Measurements from ENCODE around the gene NEK6.
"Not testable (repeated sequence)": the region's sequence is repeated elsewhere in the genome, so short reads cannot be mapped to it uniquely, and the experiment has no call there.

NEK6 gene

DNA sequence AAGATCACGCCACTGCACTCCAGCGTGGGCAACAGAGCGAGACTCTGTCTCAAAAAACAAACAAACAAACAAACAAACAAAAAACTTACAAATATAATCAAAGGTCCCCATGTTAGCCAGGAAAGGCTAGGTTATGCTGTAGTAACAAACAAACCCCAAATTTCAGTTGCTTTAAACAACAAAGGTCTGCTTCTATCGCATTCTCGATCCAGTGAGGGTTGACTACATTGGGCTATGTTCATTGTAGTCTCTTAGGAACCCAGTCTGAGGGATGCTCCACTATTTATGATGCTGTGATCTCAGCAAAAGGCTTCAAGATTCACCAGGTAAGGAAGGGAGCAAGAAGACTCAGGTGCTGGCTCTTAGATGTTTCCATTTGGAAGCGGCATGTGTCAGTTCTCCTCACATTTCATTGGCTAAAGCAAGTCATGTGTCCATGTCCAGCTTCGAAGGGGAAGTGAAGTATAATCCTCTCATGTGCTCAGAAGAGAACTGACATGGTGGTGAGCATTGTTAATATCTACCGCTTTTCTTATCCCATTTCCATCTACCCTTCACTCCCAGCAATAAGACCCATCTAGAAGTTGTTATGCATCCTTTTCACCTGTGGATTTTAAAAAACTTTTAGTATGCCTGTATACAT is 26.5 kb upstream of the NEK6 start:
- DNase-seq: no peak

DNA sequence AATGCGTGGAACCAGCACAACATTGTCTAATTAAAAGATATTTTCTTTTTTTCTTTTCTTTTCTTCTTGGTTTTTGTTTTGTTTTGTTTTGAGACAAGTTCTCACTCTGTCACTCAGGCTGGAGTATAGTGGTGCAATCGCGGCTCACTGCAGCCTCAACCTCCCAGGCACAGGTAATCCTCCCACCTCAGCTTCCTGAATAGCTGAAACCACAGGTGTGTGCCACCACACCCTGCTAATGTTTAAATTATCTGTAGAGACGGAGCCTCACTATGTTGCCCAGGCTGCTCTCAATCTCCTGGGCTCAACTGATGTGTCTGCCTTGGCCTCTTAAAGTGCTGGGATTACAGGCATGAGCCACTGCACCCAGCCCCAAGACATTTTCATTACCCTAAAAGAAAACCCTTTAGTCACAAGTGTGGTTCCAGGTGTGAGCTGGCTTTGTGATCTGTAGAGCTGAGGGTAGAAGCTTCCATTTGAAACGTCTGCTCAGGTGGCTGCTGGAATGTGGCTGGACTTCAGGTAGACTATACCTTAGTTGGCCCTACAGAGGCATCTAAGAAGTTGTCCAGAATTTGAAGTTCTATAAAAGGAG is 19.1 kb upstream of the NEK6 start:
- DNase-seq: no peak

DNA sequence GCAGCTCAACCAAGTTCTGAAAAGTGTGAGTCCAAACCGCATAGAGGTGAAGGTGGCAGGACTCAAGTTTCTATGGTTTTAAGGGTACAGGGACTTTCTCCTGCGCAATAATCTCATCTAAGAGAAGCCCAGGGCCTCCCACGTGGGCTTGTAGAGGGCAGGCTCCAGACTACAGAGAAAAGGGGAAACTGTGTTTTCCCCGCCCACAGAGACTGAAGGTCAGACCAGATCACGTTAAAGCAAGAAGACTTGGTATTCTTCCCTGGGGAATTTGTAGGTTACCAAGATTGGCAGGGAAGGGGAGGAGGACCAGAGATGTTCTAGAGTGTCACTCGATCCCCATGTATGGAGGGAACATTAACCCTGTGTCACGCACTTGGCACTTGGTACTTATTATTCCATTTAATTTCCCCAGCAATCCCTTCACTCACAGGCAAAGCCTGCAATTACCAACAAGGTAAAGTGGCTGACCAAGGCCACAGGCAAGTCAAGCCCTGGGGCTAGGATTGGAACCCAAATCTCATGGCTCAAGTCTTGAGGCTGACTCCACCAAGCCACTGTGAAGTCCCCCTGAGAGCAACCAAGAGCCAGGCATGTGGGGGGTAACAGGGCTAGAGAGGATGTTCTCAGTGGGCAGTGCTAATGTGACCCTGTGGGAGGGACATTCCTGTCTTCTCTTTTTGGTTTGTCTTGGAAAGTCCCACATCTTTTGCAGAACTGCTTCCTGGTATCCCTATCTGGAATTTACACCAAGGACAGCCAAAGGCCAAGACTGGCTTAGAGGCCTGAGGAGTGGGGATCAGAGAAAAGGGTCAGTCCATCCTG is 18.3 kb upstream of the NEK6 start:
- no peak for DNase-seq

DNA sequence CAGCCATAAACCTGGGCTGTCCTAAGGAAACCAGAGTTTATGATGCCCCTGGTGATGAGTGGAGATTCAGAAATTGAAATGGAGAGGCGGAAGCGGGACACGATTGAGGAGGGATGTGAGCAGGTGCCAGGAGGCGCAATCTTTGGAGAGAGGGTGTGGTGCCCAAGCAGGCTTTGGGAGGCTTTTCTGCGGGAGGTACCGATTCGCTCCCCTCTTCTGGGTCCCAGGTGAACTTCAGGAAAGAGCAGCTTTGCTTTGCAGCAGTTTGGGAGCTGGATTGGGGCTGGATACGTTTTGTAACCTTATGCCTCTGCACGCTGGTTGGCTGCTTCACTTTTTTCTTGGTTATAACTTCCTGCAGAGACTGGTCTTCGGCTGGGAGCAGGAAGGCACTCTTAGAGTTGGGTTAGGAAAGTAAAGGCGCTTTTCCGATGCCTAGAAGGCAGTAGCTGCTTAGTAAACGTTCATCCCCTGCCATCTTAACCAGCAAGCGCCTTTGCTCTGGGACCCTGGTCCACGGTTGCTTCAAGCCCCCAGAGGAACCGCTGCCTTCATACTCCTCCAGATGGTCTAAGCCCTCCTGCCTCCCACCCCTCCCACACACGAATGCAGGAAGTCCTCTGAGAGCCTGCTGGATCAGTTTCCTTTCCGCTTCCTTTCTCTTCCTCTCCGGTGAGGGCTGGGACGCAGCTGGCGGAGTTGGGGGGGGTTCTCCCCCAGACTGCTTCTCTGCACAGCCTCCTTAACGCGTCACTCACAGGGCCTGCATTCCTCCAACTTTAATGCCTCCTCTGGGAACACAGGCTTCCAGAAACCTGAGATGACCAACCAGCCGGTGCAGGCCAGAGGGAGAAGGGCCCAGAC is 15.2 kb upstream of the NEK6 start:
- DNase-seq: no peak

DNA sequence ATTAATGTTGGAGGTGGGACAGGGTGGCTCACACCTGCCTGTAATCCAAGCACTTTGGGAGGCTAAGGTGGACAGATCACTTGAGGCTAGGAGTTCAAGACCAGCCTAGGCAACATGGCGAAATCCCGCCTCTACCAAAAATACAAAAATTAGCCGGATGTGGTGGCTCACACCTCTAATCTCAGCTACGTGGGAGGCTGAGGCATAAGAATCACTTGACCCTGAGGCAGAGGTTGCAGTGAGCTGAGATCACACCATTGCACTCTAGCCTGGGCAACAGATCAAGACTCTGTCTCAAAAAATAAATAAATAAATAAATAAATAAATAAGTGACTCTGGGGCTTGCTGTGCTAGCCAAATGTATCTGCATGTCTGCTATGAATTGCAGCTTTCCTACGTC is 10.4 kb upstream of the NEK6 start:
- not testable (repeated sequence) for DNase-seq

DNA sequence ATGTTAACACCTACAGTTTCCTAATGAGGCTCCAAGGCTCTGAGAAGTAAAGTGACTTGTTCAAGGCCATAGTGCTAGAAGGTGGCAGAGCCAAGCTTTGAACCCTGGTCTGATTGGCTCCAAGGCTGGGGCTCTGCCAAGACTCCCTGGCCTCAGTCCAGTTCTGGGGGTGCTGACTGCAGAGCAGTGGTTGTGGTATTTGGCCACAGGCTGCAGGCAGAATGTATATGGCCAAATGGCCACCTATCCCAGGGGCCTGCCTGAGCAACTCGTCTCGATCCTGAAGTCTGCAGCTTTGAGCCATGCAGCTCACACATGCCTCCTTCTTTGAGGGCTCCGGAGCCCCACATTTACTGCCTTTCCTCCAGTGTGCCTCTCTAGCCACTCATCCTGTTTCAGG is 9.7 kb upstream of the NEK6 start:
- no peak for DNase-seq

DNA sequence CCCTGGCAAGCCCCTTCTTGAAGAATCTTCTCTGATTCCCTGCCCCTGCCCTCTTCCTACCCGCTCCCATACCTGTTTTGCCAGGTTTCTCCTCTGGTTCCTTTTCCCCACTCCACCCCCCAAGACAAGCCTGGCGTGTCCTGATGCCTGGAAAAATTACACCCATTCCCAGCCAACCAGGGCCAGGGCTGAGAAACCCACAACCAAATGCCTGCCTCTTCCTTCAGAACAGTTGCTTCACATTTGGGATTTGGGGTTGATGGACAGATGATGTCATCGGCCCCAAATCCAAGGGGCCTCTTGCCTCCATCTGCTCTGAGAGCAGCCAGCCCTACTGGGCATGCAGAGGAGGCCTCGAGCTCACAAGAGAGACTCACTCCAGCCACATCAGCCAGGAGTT is 8.8 kb upstream of the NEK6 start:
- DNase-seq: no peak

DNA sequence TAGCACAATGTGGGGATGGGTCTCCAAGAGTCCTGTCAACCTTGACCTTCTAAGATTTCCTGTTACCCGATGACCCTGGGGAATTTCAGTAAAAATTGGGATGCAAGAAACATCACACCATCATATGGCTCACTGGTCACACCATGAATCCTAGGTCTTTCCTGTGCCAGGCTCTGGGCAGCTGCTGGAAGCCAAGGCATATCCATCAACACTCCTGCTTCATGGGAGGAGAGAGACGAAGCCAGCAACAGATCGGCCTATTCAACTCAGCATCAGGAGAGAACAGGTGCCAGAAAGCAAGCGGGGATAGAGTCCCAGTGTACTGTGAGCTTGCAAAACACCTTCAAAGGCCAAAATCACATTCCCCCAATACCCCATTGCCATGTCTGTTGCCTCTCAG is 6.5 kb upstream of the NEK6 start:
- no peak for DNase-seq

DNA sequence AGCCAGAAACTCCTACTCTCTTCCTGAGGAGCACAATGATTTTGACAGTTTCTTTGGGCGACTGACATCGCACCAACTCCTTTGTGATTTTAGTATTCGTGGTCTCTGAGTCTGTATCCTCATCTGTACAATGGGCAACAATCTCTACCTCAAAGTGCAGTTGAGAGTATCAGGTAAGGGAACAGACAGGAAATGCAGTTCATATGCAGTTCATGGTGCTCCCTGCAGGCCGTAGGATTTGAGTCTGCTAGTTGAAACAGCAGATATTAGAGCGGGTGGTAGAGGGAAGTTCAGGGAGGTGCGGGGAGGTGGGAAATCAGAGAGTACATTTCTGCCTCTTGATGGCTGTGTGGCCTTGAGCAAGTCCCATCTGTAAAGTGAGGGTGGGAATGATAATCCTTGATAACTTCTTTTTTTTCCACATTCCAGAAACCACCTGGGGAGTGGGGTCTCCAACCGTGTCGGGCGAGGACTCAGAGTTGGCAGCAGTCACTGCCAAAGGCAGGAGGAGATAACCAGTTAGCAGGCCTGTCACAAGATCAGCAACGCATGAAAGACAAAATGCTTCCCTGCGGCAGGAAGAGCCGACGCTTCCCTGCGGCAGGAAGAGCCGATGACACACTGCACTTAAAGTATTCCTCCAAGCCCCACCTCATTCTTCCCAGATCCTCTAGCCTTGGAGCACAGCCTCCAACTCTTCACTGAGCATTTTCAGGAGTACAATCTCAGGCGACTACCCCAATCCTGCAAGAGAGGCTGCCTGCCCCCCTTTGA is 6.0 kb upstream of the NEK6 start:
- no peak for DNase-seq

DNA sequence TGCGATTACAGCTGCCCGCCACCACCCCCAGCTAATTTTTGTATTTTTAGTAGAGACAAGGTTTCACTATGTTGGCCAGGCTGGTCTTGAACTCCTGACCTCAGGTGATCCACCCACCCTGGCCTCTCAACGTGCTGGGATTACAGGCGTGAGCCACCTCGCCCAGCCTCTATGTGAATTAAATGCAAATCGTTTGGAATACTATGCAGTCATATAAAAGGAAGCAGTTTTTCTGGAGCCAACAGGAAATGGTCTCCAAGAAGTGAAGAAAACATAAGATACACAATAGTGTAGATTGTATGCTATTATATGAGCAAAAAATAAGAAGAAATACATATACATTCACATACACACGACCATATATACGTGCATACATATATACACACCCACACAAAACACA is 4.9 kb upstream of the NEK6 start:
- not testable (repeated sequence) for DNase-seq

DNA sequence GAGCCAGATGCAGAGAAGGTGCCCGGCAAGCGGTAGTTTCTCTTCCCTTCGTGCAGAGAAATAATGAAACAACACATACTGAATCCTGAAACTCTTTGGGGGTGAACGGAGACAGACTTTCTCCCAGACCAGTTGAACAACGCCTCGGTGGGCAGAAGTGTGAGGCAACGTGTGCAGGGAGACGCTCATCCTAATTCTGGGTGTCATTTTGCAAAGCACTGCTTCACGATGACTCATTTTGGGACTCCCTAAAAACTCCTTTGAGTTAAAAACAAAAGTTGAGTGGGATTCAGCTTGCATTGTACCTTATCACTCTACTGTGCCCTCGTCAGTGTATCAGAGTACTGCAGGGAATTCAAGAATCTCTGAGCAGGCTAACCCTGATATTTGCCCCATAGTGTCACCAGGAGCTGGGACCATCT is 3.5 kb upstream of the NEK6 start:
- DNase-seq: peak; percentile 68

DNA sequence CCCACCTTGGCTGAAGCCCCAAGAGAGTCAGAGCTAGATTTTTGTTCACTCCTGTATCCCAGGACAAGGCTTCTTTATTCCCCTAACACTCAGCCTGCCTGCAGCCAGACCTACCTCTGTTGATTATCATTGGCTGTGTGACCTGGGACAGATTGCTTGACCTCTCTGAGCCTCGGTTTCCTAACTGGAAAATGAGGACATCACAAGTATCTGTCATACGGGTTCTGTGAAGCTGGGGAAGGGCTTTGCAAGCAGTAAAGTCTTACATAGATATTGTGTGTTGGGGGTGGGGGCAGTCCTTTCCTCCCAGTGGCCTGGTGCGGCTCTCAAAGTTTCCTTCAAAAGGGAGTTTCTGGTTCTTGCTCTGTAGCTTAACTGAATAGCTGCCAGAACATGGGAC is 2.5 kb upstream of the NEK6 start:
- no peak for DNase-seq

DNA sequence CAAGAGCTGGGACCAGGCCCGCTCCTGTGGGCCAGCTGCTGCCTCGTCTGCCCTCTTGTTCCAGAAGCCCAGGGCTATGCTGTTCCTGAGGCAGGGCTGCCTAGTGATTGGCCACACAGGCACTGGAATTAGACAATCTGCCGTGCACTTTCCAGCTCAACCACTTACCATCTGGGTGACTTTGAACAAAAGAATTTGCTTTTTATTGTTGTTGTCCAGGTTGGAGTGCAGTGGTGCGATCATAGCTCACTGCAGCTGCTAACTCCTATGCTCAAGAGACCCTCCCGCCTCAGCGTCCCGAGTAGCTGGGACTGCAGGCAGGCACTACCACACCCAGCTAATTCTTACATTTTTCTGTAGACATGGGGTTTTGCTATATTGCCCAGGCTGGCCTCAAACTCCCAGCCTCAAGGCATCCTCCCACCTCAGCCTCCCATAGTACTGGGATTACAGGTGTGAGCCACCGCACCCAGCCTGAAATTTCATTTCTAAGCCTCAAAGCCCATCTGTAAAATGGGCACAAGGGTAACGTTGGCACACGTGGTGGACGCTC is 1.2 kb upstream of the NEK6 start:
- no peak for DNase-seq

DNA sequence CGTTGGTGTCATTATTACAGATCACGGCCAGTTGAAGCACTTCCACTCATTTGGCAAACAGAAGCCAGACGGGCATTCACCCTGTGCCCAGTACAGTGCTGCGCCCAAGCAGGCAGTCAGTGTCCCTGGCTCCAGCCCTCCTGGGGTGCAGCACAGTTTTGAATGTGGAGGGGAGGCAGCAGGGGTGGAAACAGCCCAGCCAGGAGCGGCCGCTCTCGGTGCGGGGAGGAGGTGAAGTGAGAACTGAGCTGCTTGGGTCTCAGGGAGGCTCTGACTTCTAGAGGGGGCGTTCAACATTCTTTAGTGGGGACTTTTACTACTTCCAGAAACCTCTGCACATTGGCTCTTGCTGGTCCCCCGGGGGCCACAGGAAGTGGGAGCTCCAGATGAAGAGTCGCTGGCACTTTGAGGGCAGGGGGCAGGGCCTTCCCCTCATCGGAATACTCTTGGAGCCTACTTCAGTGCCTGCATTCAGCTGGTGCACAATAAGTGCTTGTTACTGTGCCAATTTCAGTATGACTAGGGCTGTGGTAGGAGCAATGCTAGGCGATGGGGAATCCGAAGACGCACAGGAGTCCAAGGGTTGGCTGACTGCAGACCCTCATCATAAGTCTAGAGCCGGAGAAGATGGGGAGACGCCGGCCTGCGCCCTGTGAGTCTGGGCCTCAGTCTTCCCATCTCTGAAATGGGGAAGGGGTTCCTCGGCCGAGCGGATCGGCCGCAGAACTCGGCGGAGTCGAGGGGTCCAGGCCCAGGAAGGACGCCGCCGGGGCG is 492 bp upstream of the NEK6 start:
- no peak for DNase-seq

DNA sequence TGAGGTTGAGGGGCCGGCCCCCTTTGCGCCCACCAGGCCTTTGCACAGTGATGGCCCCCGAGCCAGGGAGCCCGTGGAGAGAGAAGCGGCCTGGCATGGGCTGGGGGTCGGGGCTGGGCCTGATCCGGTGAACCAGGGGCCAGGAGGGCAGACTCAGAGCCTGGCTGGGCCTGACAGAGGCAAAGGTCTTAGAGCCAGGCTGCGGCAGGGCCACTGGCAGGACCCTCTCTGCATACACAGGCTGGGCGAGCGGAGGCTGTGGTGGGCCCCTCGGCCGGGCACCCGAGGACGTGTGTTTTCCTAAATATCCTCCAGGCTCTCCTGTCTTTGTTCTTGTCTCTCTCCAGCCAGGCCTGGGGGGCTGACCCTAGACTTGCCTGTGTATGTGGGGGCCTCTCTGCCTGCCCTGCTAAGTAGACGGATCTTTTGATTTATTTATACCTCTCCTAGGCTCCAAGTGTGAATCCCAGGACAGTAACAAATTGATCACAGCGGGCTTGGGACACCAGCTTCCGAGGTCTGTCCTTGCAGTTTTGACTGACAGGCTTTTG is 933 bp downstream of the NEK6 start:
- DNase-seq: no peak

DNA sequence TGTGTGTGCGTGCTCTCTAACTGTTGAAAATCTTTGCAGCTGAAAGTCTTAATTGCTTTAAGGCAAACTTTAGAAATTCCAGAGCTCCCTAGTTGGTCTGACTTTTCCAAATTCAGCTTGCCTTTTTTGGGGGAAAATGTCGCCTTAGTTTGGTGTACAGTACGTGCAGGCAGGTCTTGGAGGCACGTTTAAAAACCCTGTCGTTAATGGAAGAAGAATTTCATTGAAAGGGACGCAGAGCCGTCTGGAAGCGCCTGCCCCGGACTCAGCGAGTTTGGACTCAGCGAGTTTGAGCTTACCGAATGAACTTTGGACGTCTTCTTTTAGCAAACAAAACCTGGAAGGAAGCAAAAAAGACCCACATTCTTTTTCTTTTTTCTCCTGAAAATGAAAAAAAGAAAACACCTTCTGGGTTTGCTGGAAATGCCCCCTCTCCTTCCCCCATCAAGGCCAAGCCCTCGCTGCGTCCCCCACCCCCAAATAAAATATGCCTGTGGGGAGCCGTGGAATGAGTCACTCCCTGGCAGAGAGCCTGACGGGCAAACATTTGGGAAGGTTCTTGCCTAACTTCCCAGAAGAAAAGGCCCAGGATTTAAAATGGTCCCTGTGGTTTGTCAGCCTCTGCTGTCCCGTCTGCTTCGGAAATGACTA is 1.5 kb downstream of the NEK6 start:
- no peak for DNase-seq

DNA sequence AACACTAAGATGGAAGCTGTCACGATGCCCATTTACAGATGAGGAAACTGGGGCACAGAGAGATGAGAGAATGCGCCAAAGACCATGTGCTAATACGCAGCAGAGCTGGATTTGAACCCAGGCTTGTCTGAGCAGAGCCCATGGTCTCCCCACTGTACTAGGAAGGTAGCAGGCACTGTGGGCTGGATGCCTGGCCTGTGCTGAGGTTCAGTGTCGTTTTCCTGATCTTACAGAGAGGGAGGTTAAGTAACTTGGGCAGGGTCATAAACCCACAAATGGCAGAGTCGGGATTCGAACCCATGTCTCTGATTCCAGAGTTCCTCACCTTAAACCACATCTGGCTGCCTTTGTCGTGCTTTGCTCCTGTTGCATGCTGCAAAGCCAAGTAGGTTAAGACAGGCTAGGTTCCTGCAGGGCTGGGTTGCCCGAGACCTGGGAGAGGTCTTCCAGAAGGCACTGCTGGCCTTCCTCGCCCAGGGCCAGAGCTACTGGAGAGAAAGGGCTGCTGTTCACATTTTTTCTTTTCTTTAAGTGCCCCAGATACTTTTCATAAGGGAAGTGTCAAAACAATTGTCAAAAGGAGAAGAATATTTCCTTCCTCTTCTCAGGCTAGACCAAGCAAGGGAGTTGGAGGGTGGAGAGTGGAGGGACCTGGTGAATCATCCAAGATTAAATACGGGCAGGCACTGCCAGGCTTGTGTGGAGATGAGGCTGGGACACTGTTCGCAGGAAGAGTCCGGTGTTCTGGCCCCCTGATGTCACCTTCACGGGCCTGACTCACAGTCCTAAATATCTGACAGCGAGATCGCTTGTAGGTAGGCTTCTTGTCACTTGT is 3.2 kb downstream of the NEK6 start:
- DNase-seq: no peak

DNA sequence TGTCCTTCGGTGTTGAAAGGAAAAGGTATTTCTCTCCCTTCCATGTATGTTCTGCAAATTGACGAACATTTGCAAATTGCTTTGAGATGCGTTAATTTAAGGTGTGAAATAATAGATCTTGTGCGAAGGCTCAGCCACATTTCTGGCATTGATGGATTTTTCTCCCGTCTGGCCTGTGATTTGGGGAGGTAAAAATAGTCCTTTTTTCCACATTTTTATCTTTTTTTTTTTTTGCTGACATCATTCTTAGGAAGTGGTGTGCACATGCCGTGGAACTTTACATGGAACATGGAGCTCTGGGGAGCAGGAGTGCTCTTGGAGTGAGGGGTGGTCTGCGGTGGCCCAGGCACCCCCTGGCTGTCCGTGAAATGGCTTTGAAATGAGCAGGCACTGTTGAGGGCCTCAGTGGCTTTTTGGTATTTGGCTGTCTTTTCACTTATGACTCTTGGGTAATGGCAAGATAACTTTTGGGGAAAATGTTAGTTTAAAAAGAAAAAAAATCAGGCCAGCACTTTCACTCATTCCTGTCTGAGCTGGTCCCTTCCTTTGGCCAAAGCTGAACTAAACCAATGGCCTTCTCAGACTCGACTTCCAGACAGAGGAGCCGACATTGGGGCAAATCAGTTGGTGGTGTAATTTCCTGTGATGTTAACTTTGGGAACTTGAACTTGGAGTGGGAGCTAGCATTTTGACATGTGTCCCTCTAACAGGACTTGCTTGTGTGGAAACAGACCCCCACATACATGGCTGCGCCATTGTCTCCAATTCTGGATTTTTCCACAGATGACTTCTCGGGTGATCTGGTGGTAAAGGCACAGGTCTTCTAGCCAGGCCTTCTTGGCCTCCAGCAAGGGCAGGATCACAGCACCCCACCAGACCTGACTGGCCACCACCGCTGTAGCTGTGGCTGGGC is 4.2 kb downstream of the NEK6 start:
- DNase-seq: no peak

DNA sequence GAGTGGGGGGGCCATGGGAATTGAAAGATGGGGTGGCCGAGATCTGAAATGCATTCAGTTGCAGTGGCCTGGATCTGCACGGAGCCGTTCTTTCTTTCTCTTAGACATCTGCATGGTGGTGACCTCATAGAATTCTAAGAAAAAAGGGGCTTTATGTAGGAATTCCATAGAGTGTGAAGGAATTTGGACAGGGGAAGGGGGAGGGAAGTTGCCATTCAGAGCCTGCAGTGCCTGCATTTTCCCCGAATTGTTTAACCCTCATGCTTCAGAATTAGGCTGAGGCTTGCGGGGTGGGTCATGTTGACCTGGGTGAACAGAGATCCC is 4.9 kb downstream of the NEK6 start:
- no peak for DNase-seq

Data from stimulated activated CD4-positive, alpha-beta T cell treated with anti-CD3 and anti-CD28 coated beads, Interleukin-4, amount 100 ng/mL, for 24 hours (primary cell).